ENCODE results near the gene ENTREP3. TPM values are rescaled to one million over a fixed set of nuclear protein-coding genes. Genes with fewer than 3 reads are reported as not detected.
"Not testable (repeated sequence)": the region's sequence is repeated elsewhere in the genome, so short reads cannot be mapped to it uniquely, and the experiment has no call there.

ENTREP3 gene
- 2.9 TPM for total RNA-seq

GRCh38 chr1:155255243-155256007 lies at the start of gene ENTREP3:
Gene ENTREP3 (minus strand): TSS chr1:155255483. CDS start chr1:155254877, 606 bp downstream.
- DNase-seq (ENCODE audit: low spot score in 2 of 2) (peak; percentile 92 to 95), FAIRE-seq (no peak)

- DNase-seq (ENCODE audit: low spot score in 2 of 2) (no peak), FAIRE-seq (no peak)
Observed at GRCh38 chr1:155304558-155305063, 49.3 kb upstream of the ENTREP3 start.

GRCh38 chr1:155301342-155301841 lies 46.1 kb upstream of the ENTREP3 start, which contains the start of gene PKLR:
Gene PKLR (minus strand): TSS chr1:155301438. CDS start chr1:155301395, 43 bp downstream.
- DNase-seq (ENCODE audit: low spot score in 2 of 2), result no peak
- FAIRE-seq, result no peak

- FAIRE-seq (no peak), DNase-seq (ENCODE audit: low spot score in 2 of 2) (no peak)
Observed at GRCh38 chr1:155300553-155301329, 45.5 kb upstream of the ENTREP3 start.

GRCh38 chr1:155300024-155300423 lies 44.7 kb upstream of the ENTREP3 start:
- no peak for DNase-seq (ENCODE audit: low spot score in 2 of 2)
- no peak for FAIRE-seq

GRCh38 chr1:155297384-155297783 lies 42.1 kb upstream of the ENTREP3 start:
- no peak for FAIRE-seq
- no peak for DNase-seq (ENCODE audit: low spot score in 2 of 2)

GRCh38 chr1:155296661-155297060 lies 41.4 kb upstream of the ENTREP3 start:
- DNase-seq (ENCODE audit: low spot score in 2 of 2) (no peak), FAIRE-seq (no peak)

GRCh38 chr1:155295942-155296267 lies 40.6 kb upstream of the ENTREP3 start:
- DNase-seq (ENCODE audit: low spot score in 2 of 2) (no peak), FAIRE-seq (no peak)

- no peak for DNase-seq (ENCODE audit: low spot score in 2 of 2)
- FAIRE-seq, result no peak
Observed at GRCh38 chr1:155295183-155295941, 40.1 kb upstream of the ENTREP3 start.

GRCh38 chr1:155294520-155295182 lies 39.4 kb upstream of the ENTREP3 start:
- FAIRE-seq, result no peak
- no peak for DNase-seq (ENCODE audit: low spot score in 2 of 2)

- DNase-seq (ENCODE audit: low spot score in 2 of 2), result no peak
- FAIRE-seq, result no peak
Observed at GRCh38 chr1:155293086-155293749, 37.9 kb upstream of the ENTREP3 start.

- not testable (repeated sequence) for FAIRE-seq; DNase-seq (ENCODE audit: low spot score in 2 of 2)
Observed at GRCh38 chr1:155291006-155291405, 35.7 kb upstream of the ENTREP3 start.

GRCh38 chr1:155287987-155288543 lies 32.8 kb upstream of the ENTREP3 start:
- FAIRE-seq (no peak), DNase-seq (ENCODE audit: low spot score in 2 of 2) (no peak)

GRCh38 chr1:155286544-155286943 lies 31.3 kb upstream of the ENTREP3 start:
- no peak for DNase-seq (ENCODE audit: low spot score in 2 of 2)
- FAIRE-seq, result no peak

- FAIRE-seq, result no peak
- DNase-seq (ENCODE audit: low spot score in 2 of 2), result no peak
Observed at GRCh38 chr1:155285631-155286044, 30.4 kb upstream of the ENTREP3 start.

- DNase-seq (ENCODE audit: low spot score in 2 of 2), result no peak
- FAIRE-seq, result no peak
Observed at GRCh38 chr1:155285063-155285462, 29.8 kb upstream of the ENTREP3 start.

GRCh38 chr1:155284476-155284875 lies 29.2 kb upstream of the ENTREP3 start:
- no peak for DNase-seq (ENCODE audit: low spot score in 2 of 2)
- FAIRE-seq, result no peak

GRCh38 chr1:155282488-155283091 lies 27.3 kb upstream of the ENTREP3 start:
- DNase-seq (ENCODE audit: low spot score in 2 of 2) (no peak), FAIRE-seq (no peak)

- DNase-seq (ENCODE audit: low spot score in 2 of 2), result no peak
- no peak for FAIRE-seq
Observed at GRCh38 chr1:155279268-155279667, 24.0 kb upstream of the ENTREP3 start.

Measured in frontal cortex (tissue), 4 donors.